ENCODE data around the gene ZNF726.
"Not testable (repeated sequence)": the region's sequence is repeated elsewhere in the genome, so short reads cannot be mapped to it uniquely, and the experiment has no call there.

Gene ZNF726

GRCh38 chr19:23946569-23946968 lies 31.9 kb downstream of the ZNF726 start:
- no peak for DNase-seq

DNA sequence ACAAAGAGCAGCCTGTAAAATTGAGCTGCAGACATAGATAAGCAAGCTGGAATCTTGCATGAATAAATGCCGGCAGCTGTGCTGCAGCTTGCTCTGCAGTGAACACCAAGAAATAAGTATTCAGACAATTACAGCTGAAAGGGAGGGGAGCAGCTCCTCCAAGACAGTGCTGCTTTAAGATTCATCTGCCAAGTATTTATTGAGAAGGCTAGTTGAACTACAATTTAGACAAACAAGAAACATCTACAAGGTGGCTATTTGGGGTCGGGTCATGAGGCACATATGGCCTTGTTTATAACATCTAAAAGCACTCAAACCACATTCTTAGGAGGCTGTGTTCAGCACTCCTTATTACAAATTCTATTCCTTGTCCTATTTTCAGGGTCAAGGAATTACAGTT lies 34.9 kb downstream of the ZNF726 start:
- DNase-seq, result no peak

- DNase-seq, result no peak
Observed at GRCh38 chr19:23956051-23956450, 41.4 kb downstream of the ZNF726 start.

GRCh38 chr19:23957660-23958281 lies 43.1 kb downstream of the ZNF726 start:
- DNase-seq, result no peak

DNA sequence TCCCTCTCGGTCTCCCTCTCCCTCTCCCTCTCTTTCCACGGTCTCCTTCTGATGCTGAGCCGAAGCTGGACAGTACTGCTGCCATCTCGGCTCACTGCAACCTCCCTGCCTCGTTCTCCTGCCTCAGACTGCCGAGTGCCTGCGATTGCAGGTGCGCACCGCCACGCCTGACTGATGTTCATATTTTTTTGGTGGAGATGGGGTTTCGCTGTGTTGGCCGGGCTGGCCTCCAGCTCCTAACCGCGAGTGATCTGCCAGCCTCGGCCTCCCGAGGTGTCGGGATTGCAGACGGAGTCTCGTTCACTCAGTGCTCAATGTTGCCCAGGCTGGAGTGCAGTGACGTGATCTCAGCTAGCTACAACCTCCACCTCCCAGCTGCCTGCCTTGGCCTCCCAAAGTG lies 48.7 kb downstream of the ZNF726 start:
- DNase-seq, result not testable (repeated sequence)

DNA sequence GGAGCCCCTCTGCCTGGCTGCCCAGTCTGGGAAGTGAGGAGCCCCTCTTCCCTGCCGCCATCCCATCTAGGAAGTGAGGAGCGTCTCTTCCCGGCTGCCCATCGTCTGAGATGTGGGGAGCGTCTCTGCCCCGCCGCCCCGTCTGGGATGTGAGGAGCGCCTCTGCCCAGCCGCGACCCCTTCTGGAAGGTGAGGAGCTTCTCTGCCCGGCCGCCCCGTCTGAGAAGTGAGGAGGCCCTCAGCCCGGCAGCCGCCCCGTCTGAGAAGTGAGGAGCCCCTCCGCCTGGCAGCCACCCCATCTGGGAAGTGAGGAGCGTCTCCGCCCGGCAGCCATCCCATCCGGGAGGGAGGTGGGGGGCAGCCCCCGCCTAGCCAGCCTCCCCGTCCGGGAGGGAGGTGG lies 49.2 kb downstream of the ZNF726 start:
- DNase-seq, result not testable (repeated sequence)

GRCh38 chr19:23964334-23964733 lies 49.6 kb downstream of the ZNF726 start:
- not testable (repeated sequence) for DNase-seq

DNA sequence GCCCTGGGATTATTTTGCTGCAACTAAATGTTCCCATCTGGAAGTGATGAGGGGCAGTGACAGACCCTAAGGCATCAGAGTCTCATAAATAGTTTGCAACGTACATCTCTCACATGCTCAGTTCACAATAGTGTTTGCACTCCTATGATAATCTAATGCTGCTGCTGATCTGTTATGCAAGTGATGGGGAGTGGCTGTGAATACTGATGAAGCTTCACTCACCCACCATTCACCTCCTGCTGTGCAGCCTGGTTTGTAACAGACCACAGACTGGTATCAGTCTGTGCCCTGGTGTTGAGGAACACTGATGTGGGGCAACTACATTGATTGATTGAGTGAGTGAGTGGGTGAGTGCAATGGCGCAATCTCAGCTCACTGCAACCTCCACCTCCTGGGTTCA lies 54.9 kb downstream of the ZNF726 start:
- no peak for DNase-seq

DNA sequence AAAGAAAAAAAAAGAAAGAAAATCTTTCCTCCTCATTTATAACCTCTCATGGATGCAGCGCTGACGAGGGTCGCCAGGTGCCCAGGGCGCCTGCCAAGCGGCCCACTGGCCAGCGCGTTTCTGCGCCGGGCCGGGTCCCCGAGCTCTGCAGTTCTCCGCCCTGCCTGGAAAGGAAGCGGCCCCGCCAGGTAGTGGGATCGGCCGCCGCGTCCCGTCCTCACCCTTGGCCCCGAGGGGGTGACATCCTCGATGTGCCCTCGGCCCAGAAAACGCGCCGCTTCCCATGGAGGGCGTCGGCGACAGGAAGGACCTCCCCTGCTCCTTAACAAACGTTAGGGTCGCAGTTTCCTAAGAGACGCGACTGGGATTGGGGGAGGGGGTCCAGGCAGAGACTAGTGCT lies 56.9 kb downstream of the ZNF726 start:
- peak in 1 of 2 experiments; percentile 3 for DNase-seq

GRCh38 chr19:23972161-23972560 lies 57.5 kb downstream of the ZNF726 start:
- no peak for DNase-seq

DNA sequence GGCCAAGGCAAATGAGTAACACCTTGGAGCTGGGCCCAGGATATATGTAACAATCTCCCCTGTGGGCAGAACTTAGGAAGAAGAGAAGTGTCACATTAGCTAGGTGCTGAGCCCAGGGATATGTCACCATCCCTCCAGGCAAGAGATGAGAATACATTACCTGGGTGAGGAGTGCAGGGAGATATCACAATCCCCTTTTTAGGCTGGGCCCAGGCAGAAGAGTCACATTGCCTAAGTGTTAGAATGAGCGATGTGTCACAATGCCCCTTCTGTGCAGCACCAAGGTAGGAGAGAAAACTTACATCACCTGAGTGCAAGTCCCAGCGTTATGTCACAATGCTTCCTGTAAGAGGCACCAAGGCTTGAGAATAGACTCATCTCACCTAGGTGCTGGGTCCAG lies 60.3 kb downstream of the ZNF726 start:
- no peak for DNase-seq

GRCh38 chr19:23976631-23977030 lies 61.9 kb downstream of the ZNF726 start:
- not testable (repeated sequence) for DNase-seq

GRCh38 chr19:23977256-23977655 lies 62.6 kb downstream of the ZNF726 start:
- not testable (repeated sequence) for DNase-seq

GRCh38 chr19:23978068-23978467 lies 63.4 kb downstream of the ZNF726 start:
- DNase-seq, result no peak

GRCh38 chr19:23980805-23981204 lies 66.1 kb downstream of the ZNF726 start:
- no peak for DNase-seq

- DNase-seq, result no peak
Observed at GRCh38 chr19:23981863-23982262, 67.2 kb downstream of the ZNF726 start.

DNA sequence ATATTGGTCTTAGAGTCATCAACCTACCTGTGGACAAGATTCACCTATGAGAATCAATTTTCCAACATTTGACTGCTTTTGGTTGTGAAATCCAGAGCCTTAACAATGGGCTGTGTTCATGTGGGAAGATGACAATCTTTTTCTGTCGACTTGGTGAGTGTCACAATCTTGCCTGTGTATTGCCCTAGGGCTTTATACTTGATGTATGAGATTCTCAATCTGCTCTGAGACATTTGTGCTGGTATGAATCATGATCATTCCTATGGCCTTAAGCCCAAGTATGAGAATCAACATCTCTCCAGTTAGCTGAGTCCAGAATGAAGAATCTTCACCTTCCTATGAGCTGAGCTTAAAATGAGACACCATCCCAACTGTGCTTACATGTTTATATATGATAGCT lies 68.7 kb downstream of the ZNF726 start:
- no peak for DNase-seq

Measured in activated CD4-positive, alpha-beta T cell treated with anti-CD3 and anti-CD28 coated beads, Interleukin-2, amount 50 U/mL, for 48 hours (primary cell).